Raji (cell line): ENCODE measurements around the gene RABEP1.

ENCODE experiments used
- POLR2A ChIP-seq: IDR thresholded peaks from 2 replicates; pipeline ENCODE4 v1.6.1; 2011; ENCODE audit warnings: low read depth, low read length, control low read depth; ENCODE audit not compliant: insufficient read depth

RABEP1 gene

DNA sequence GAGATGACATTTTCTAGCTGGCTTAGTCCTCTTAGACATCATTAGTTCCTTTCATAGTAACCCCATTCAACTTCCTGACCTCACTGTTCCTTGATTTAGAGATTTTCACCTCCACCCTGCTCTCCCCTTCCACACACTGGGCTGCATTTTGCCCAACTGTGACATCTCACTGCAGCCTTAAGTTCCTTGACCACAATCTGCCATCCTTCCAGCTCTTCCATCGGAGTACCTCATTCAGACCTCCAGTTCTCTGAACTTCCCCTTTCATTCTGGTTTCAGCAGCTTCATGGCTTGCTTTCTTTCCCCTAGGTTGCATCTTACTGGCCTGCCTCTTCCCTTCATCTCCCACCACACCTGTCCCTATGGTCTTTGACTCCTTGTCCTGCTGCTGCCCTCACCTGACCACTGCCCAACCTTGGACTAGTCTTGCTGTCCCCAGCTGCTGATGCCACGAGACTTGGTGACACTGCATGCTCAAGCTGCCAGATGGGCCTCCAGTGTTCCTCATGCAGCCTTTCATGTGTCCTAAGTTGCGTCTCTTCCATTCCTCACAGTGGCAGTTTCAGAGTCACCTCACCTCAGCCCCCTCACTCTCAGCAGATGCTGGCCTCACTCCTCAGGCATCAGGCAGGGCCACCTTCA is 96.6 kb downstream of the RABEP1 start:
- no peak for TF ChIP-seq POLR2A

DNA sequence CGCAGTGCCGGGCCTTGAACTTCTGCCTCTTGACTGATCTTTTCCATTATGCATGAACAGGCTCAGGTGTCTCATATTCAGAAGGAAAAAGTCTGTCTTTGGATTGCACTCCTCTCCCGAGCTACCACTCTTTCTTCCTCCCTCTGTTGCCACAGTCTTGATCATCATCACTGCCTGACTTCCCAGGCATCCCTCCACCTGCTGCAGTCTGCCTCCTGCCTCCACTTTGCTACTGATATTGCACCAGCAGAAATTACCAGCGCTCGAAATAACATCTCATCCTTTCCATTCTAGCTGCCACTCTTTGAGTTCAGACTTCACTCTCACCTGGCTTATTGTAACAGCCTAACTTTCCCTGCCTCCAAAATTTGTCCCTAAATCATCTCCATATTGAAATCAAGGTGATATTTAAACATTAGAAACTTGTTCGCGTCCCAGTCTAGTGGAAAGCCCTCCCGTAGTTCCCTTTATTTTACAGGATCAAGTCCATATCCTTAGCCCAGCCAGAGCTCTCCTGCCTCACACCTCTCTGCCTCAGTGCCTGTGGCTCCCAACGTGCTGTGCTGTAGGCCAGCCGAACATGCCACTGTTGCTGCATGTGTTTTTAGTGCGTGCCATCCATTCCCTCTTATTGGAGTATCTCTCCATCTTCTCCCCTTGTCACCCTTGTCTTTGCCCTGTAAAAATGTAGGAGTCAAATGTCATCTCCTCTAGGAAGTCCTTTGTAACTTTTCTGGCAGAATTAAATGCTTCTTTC is 97.4 kb downstream of the RABEP1 start:
- no peak for TF ChIP-seq POLR2A

GRCh38 chr17:5380491-5381135 is 98.5 kb downstream of the RABEP1 start:
- no peak for TF ChIP-seq POLR2A

DNA sequence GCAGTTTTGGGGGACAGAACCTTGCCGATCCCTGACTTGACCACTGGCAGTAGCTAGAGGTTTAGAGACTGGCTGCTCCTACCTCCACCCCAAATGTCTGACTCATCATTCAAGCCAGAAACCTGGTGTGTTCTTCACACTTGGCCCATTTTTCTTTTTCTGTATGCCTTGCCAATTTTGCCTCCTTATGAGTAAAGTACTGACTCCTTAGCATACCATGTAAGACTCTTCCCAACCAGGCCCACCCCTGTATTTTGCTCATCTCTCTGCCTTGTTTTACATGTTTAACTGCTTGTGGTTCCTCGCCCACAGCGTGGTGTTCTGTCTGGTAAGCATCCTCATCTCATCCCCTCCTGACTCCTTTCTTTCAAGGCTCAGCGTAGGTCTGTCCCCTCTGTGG is 99.5 kb downstream of the RABEP1 start:
- TF ChIP-seq POLR2A: no peak

DNA sequence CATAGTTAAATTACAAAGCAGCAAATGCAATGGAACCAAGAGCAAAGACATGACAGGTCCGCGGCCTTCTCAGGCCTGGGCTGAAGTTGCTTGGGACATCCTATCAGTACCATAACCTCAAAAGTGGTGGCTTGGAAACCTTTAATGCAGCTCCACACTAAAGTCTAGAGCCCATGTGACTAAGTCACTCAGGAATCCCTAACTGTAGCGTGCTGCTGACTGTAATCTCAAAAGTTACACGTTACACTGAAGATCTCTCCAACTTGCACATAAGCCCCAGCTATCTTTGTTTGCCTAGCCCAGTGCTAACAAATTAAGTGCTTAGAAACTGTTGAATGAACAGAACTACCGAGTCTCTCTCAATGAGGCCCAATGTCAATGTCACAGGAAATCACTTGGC is 109.6 kb downstream of the RABEP1 start:
- no peak for TF ChIP-seq POLR2A

DNA sequence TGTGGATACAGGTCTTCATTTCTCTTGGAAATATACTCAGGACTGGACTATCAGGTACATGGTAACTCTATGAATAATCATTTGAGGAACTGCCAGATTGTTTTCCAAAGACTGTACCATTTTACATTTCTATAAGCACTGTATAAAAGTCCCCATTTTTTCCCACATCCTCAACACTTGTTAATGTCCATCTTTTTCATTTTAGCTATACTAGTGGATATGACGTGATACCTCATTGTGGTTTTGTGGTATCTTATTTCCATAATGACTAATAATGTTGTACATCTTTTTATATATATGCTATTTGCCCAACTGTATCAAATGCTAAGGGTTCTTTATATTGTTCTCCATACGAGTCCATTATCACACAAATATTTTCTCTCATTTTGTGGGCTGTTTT is 114.5 kb downstream of the RABEP1 start:
- no peak for TF ChIP-seq POLR2A

GRCh38 chr17:5399767-5400166 is 117.7 kb downstream of the RABEP1 start:
- no peak for TF ChIP-seq POLR2A

DNA sequence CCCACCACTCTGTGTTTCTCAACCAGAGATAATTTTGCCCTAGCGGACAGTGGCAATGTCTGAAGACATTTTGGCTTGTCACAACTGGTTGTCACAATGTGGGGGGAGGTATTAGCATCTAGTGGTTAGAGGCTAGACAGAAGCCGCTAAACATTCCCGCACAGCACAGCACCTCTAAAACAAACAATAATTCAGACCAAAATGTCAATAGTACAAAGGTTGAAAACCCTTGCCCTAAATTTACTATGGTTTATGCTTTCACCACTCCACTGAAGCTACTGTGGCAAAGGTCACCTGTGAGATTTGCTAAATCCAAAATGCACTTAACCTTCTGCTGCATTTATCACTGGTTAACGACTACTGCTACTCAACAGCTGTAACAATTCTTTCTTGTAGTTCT is 123.3 kb downstream of the RABEP1 start:
- no peak for TF ChIP-seq POLR2A

- TF ChIP-seq POLR2A: no peak
Measured at GRCh38 chr17:5408186-5408585, 126.1 kb downstream of the RABEP1 start.

DNA sequence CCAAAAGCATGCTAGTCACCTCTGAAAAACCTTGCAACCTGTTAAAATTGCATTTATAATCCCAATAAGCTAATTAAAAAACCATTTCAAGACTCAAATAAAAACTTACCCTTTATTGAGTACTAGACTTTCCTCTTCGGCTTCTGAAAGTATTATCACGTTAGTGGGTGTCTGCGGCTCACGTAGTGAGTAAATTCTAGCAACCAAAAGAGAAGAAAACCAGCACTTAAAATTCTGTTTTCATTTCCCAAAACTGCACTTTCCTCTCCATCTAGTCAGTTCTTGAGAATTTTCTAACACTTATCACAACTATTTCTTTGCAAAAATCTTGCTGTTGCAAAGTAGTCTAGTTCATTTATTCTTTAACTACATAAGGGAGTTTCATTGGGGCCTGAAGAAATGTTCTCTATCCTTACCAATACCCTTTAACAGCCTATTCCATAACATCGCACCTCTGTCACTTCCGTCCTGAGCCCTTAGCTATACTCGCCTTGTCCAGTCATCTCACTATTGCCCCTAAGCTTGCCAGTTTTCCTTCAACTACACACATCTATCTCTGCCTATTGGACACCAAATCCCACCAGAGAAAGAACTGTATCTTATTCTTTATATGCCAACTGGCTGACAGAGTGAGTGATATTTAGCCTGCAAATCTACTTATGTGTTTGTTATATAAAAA is 128.6 kb downstream of the RABEP1 start:
- TF ChIP-seq POLR2A: no peak

DNA sequence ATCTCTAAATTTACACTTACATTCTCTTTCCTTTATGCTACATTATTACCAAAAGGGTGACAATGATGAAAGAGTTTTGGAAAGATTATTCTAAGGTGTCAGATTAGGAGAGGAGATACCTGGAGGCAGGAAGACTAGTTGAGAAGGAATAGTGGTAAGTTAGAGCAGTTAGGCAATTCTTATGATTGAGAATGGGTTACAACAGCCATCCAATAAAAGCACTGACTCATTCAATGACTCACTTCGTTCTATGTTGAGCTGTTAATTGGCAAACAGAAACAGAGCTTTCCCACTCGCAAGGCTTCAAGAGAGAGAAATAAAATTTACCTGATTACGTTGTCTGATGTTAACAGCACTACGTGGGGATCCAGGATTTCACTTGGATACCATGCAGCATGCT is 131.6 kb downstream of the RABEP1 start:
- no peak for TF ChIP-seq POLR2A

GRCh38 chr17:5416901-5417300 is 134.8 kb downstream of the RABEP1 start:
- no peak for TF ChIP-seq POLR2A

DNA sequence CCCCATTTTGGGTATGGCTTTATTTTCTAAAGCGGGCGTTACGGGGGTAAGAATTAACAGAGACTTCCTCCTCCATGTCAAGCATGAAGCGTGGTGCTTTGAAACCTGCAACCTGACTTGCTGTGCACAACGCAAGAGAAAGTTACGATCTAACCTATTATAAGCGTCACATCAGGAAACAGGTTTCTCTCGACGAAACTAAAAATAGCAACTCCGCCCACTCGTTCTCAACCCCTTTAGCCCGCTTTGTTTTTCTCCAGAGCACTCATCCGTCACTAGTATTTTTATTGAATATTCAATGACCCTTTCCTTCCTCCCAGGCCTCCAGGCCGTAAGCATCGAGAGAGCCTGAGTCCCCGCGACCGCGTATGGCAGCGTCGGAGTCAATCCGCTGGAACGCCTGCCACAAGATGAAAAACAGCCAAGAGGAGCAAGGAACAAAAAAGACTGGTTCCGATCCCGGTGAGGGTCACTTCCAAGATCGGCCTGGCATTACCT is 136.8 kb downstream of the RABEP1 start:
- no peak for TF ChIP-seq POLR2A

- TF ChIP-seq POLR2A: peak; percentile 81
Measured at GRCh38 chr17:5419356-5419958, 137.4 kb downstream of the RABEP1 start, which contains the start of gene NUP88. Gene NUP88 (minus strand): TSS chr17:5419662. CDS start chr17:5419650, 12 bp downstream.
